K562 (cell line): ENCODE results near the gene ZNF324B. TPM values are rescaled to one million over a fixed set of nuclear protein-coding genes. Genes with fewer than 3 reads are reported as not detected.

Source experiments
- ATAC-seq: fragments of 200-7000 bp; cut with Tn5 transposase; 3 replicates; pipeline ENCODE4 v1.9.1; 2020; ENCODE audit warnings: moderate library complexity
- BruUV-seq: library from RNA; stranded (reverse); fragments of 400-500 nt; replicated peaks from 2 replicates; lab custom pipeline; 2021; lab: Mats Ljungman, UMichigan
- CTCF ChIA-PET: fragments of 300-600 bp; formaldehyde crosslinking; extraction: SDS; loops from one replicate; lab custom pipeline; 2021; ENCODE audit warnings: low intra/inter-chr PET ratio; lab: Yijun Ruan, JAX
- POLR2A ChIA-PET: fragments of 300-600, 350-650 bp; sonication (Branson Sonifier 250); formaldehyde crosslinking; extraction: SDS; loops from one replicate; lab custom pipeline; 2021; ENCODE audit warnings: antibody characterized with exemption, inconsistent platforms; lab: Yijun Ruan, JAX
- DNase-seq, 4 experiments: peaks; one replicate each; pipeline versions ENCODE4 v3.0.0 to v3.0.0-alpha.2; 2011 to 2018; ENCODE audit warnings: low spot score in 3 of 4, mixed read lengths in 3 of 4; ENCODE audit errors: extremely low read depth in 1 of 4
- FAIRE-seq: peaks from 2 replicates; lab custom pipeline; 2011; peaks lifted over from hg19 to GRCh38; lab: Jason Lieb, UNC
- H2AFZ ChIP-seq: 2 replicates; pipeline ENCODE4 v1.6.0; 2011; ENCODE audit warnings: low read depth, low read length, control low read depth, inconsistent platforms
- H3K27ac ChIP-seq: fragments of 200-600 bp; 3 replicates; pipeline ENCODE4 v1.8.0; 2011; ENCODE audit warnings: low read depth, mild to moderate bottlenecking, control low read depth, inconsistent platforms, low read length, moderate library complexity, mixed read lengths; ENCODE audit errors: extremely low read depth
- H3K27me3 ChIP-seq, 2 experiments: fragments of 300-600 bp in 1 of 2; 2 replicates in 1 of 2; 3 replicates in 1 of 2; pipeline versions ENCODE4 v1.6.0 to v1.8.0; 2011; ENCODE audit warnings: inconsistent platforms in 2 of 2, low read length in 2 of 2, mild to moderate bottlenecking in 1 of 2, mixed read lengths in 1 of 2, moderate library complexity in 1 of 2; ENCODE audit not compliant: control insufficient read depth in 2 of 2, insufficient read depth in 2 of 2
- H3K36me3 ChIP-seq: fragments of 300-600 bp; 3 replicates; pipeline ENCODE4 v1.8.0; 2011; ENCODE audit warnings: mild to moderate bottlenecking, low read length, inconsistent platforms; ENCODE audit not compliant: control insufficient read depth, insufficient read depth
- H3K4me1 ChIP-seq, 2 experiments: fragments of 200-600 bp in 1 of 2; replicated peaks in 1 of 2; 2 replicates in 1 of 2; 3 replicates in 1 of 2; pipeline versions ENCODE4 v1.5.1 to v1.8.0; 2011; ENCODE audit warnings: inconsistent platforms in 2 of 2, low read length in 2 of 2, mild to moderate bottlenecking in 1 of 2, mixed read lengths in 1 of 2, moderate library complexity in 1 of 2; ENCODE audit not compliant: control insufficient read depth in 2 of 2, insufficient read depth in 2 of 2
- H3K4me2 ChIP-seq: 2 replicates; pipeline ENCODE4 v1.6.1; 2011; ENCODE audit warnings: low read length, control low read depth, inconsistent platforms, mixed read lengths; ENCODE audit not compliant: insufficient read depth
- H3K4me3 ChIP-seq: fragments of 200-600 bp; sonication (generic), shearing (Covaris generic); 2 replicates; pipeline ENCODE4 v1.5.1; 2016; ENCODE audit warnings: control low read depth, inconsistent platforms
- H3K79me2 ChIP-seq: fragments of 200-600 bp; 3 replicates; pipeline ENCODE4 v1.8.0; 2011; ENCODE audit warnings: low read length, inconsistent platforms; ENCODE audit not compliant: control insufficient read depth, insufficient read depth
- H3K9ac ChIP-seq, 2 experiments: 2 replicates each; pipeline versions ENCODE4 v1.6.0 to v1.6.1; 2011; ENCODE audit warnings: low read depth in 2 of 2, low read length in 2 of 2, control low read depth in 1 of 2, inconsistent platforms in 1 of 2, mild to moderate bottlenecking in 1 of 2, mixed read lengths in 1 of 2; ENCODE audit not compliant: insufficient read depth in 1 of 2
- H3K9me1 ChIP-seq: one replicate; pipeline ENCODE4 v1.6.0; 2011; ENCODE audit warnings: inconsistent platforms, mild to moderate bottlenecking, low read length, moderate library complexity; ENCODE audit not compliant: control insufficient read depth, insufficient read depth
- H3K9me3 ChIP-seq: replicated peaks from 2 replicates; pipeline ENCODE4 v1.5.1; 2011; ENCODE audit warnings: low read depth, low read length, inconsistent platforms; ENCODE audit not compliant: control insufficient read depth, insufficient read depth
- H4K20me1 ChIP-seq: replicated peaks from 2 replicates; pipeline ENCODE4 v1.6.1; 2011; ENCODE audit warnings: low read length, inconsistent platforms, mixed read lengths; ENCODE audit not compliant: control insufficient read depth, insufficient read depth
- BRCA1 ChIP-seq, 2 experiments: fragments of 450-650 bp in 1 of 2; sonication (generic) in 1 of 2; formaldehyde crosslinking in 1 of 2; IDR thresholded peaks; 2 replicates each; pipeline versions ENCODE4 v1.5.0 to v1.6.1; 2017 to 2020; ENCODE audit warnings: mild to moderate bottlenecking in 1 of 2, missing genetic modification reagents in 1 of 2
- CC2D1A ChIP-seq: fragments of 450-650 bp; IDR thresholded peaks from 2 replicates; pipeline ENCODE4 v1.6.1; 2017; ENCODE audit warnings: mild to moderate bottlenecking
- ETS2 ChIP-seq: IDR thresholded peaks from 2 replicates; pipeline ENCODE4 v1.6.1; 2016; ENCODE audit warnings: borderline replicate concordance, missing genetic modification characterization, mild to moderate bottlenecking, moderate library complexity, missing compliant biosample characterization; ENCODE audit not compliant: poor library complexity, severe bottlenecking
- GATA2 ChIP-seq: sonication (generic); formaldehyde crosslinking; IDR thresholded peaks from 2 replicates; pipeline ENCODE4 v1.4.0; 2020; ENCODE audit warnings: mild to moderate bottlenecking, missing genetic modification reagents
- KAT7 ChIP-seq: sonication (generic); formaldehyde crosslinking; IDR thresholded peaks from 2 replicates; pipeline ENCODE4 v1.8.0; 2022; ENCODE audit warnings: missing genetic modification reagents, mild to moderate bottlenecking, borderline replicate concordance
- KDM5B ChIP-seq: fragments of 200-600 bp; sonication (generic); IDR thresholded peaks from 2 replicates; pipeline ENCODE4 v1.6.1; 2012; ENCODE audit warnings: low read depth, mild to moderate bottlenecking, moderate library complexity, low read length, control low read depth, inconsistent platforms; ENCODE audit not compliant: insufficient replicate concordance
- NRF1 ChIP-seq, 2 experiments: fragments of 450-650 bp; IDR thresholded peaks in 1 of 2; conservative IDR thresholded peaks in 1 of 2; 2 replicates each; pipeline ENCODE4 v1.6.1; 2014; ENCODE audit warnings: mild to moderate bottlenecking in 2 of 2
- PCBP1 ChIP-seq: fragments of 200-400 bp; formaldehyde crosslinking; IDR thresholded peaks from 2 replicates; pipeline ENCODE4 v1.6.1; 2018; ENCODE audit warnings: mild to moderate bottlenecking, low read depth, low read length; ENCODE audit not compliant: poor library complexity, severe bottlenecking
- POLR2G ChIP-seq: fragments of 200-400 bp; formaldehyde crosslinking; IDR thresholded peaks from 2 replicates; pipeline ENCODE4 v1.6.1; 2017; ENCODE audit warnings: low read depth, mild to moderate bottlenecking, antibody characterized with exemption, low read length, moderate library complexity
- PTBP1 ChIP-seq: fragments of 200-400 bp; formaldehyde crosslinking; IDR thresholded peaks from 2 replicates; pipeline ENCODE4 v1.6.1; 2017; ENCODE audit warnings: low read depth, low read length
- RHOXF2B ChIP-seq: fragments of 250-450 bp; sonication (Bioruptor Pico); conservative IDR thresholded peaks from 2 replicates; pipeline ENCODE4 v1.5.1; 2021
- SIN3A ChIP-seq, 2 experiments: fragments of 150-350 bp in 1 of 2; IDR thresholded peaks; 2 replicates each; pipeline ENCODE4 v1.6.1; 2011 to 2016; ENCODE audit warnings: borderline replicate concordance in 2 of 2, low read depth in 2 of 2, low read length in 2 of 2, mild to moderate bottlenecking in 2 of 2, moderate library complexity in 2 of 2; ENCODE audit not compliant: control insufficient read depth in 1 of 2
- STAT5B ChIP-seq: fragments of 250-450 bp; sonication (Bioruptor Pico); IDR thresholded peaks from 2 replicates; pipeline ENCODE4 v1.8.0; 2021; ENCODE audit warnings: mild to moderate bottlenecking, inconsistent platforms
- ZBTB1 ChIP-seq: sonication (generic); formaldehyde crosslinking; IDR thresholded peaks from 2 replicates; pipeline ENCODE4 v1.8.1; 2023; ENCODE audit warnings: missing genetic modification reagents, low read depth, mild to moderate bottlenecking, borderline replicate concordance
- ZBTB7A ChIP-seq: IDR thresholded peaks from 2 replicates; pipeline ENCODE4 v1.6.1; 2011; ENCODE audit warnings: low read depth, mild to moderate bottlenecking, low read length, moderate library complexity, borderline replicate concordance; ENCODE audit not compliant: control insufficient read depth
- WGBS: fragments of 100-300 bp; shearing (Covaris generic); methylation state at CpG from one replicate; pipeline ENCODE4 v1.1.6; 2016; ENCODE audit warnings: low coverage, mixed read lengths; ENCODE audit not compliant: insufficient coverage; ENCODE audit errors: missing lambda C conversion rate; 5-methylcytosine and 5-hydroxymethylcytosine counted together
- in situ Hi-C: fragments of 300-500 bp; cut with MboI; formaldehyde crosslinking; loops from 4 replicates; pipeline ENCODE4 v1.15.0; 2018; ENCODE audit warnings: inconsistent platforms, mixed read lengths
- intact Hi-C: fragments of 100-400 bp; cut with micrococcal nuclease; formaldehyde crosslinking; loops from 2 replicates; pipeline ENCODE4 v1.14.2; 2022
- polyA plus RNA-seq, 8 experiments: library from polyadenylated mRNA; depleted of rRNA in 4 of 8; stranded (reverse) in 5 of 8; unstranded in 3 of 8; fragments of >200 nt; fragmentation: Nextera tagmentation in 2 of 8; fragmentation: Illumina TruSeq in 1 of 8; extraction: Ambion mirVana in 2 of 8; extraction: Trizol in 1 of 8; gene quantifications; 2 replicates each; pipeline versions ENCODE4 v1.2.1 to v1.2.3, GENCODE V29; 2011 to 2014; ENCODE audit warnings: inconsistent platforms in 1 of 8, missing spikeins in 1 of 8
- total RNA-seq, 7 experiments: library from RNA; depleted of rRNA in 6 of 7; stranded (reverse); fragments of >200 nt in 6 of 7; fragmentation: Illumina TruSeq in 2 of 7; extraction: Trizol in 2 of 7; gene quantifications; 2 replicates each; pipeline versions ENCODE4 v1.2.1 to v1.2.3, GENCODE V29; 2011 to 2021; ENCODE audit warnings: low replicate concordance in 1 of 7
- TF ChIP-seq, protein P1 (sequence below): sonication (generic); formaldehyde crosslinking; IDR thresholded peaks from 2 replicates; pipeline ENCODE4 v1.8.1; 2023; ENCODE audit warnings: mild to moderate bottlenecking, missing genetic modification reagents
- TF ChIP-seq, protein P2 (sequence below): fragments of 250-450 bp; sonication (Bioruptor Pico); IDR thresholded peaks from 2 replicates; pipeline ENCODE4 v1.4.0; 2020; ENCODE audit warnings: mild to moderate bottlenecking, moderate library complexity

The ZNF324B gene
- total and polyA plus RNA-seq, 9 of the 15 experiments (the other 6 are each of a cell fraction or from before 2014, with no cell fraction given), result 0.20 to 13.5 (median 5.7) TPM

DNA sequence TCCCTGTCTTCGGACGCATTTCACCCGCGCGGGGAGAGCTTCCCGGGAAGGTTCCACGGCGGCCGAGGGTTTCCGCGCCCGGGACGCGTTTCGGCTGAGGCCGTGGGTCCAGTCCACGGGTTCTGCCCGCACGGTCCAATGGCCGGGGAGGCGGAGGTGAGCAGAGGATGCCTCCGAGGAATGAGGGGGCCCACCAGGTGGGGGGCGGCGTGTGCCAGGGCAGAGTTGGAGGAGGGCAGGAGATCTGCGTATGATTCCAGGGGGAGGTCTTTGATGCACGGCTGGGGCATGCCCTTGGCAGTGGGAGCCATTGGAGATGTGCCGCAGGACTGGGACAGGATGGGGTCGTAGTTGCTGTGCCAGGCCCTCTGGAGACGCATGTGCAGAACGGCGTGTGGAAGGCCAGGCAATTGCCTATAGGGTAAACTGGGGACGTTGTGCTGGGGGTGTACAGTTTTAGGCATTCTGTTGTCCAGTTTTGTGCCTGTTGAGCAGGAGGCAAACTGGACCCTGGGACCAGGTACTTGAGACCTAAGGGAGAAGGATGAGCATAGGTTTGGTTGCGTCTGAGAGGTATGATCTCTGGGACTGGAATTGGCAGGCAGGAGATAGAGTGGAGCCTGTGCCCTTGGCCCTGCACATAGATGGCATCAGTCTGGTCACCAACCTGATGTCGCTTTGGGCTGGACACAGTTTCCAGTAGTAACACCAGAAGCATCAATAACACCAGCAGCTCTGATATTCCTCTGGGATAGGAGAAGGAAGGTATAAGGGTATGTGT is 42.2 kb upstream of the ZNF324B start:
- CTCF ChIA-PET, result no interaction called here
- TSS peak; percentile 58 for BruUV-seq
- peak; percentile 55; the same call in 1 of the 2 replicates for TF ChIP-seq ZBTB7A
- no peak for TF ChIP-seq GATA2 (CRISPR knock-in tag)
- TF ChIP-seq ZBTB1 (CRISPR knock-in tag), result 0 out of 2 replicates have a peak, but pooled peaks have one; percentile 64
- no peak for TF ChIP-seq ETS2 (tag)
- peak; percentile 28 for TF ChIP-seq KDM5B
- TF ChIP-seq, protein P1, sequence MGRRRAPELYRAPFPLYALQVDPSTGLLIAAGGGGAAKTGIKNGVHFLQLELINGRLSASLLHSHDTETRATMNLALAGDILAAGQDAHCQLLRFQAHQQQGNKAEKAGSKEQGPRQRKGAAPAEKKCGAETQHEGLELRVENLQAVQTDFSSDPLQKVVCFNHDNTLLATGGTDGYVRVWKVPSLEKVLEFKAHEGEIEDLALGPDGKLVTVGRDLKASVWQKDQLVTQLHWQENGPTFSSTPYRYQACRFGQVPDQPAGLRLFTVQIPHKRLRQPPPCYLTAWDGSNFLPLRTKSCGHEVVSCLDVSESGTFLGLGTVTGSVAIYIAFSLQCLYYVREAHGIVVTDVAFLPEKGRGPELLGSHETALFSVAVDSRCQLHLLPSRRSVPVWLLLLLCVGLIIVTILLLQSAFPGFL (CRISPR knock-in tag), result no peak
- TF ChIP-seq KAT7 (CRISPR knock-in tag), result peak; percentile 95
- TF ChIP-seq SIN3A (IDR thresholded peaks at IDR 0.05; ENCODE audit: borderline replicate concordance in 2 of 2, control insufficient read depth in 1 of 2, low read depth in 2 of 2, low read length in 2 of 2), result no peak; a peak in 1 of 4 replicates
- no peak for TF ChIP-seq BRCA1 (IDR thresholded peaks at IDR 0.05)
- TF ChIP-seq BRCA1 (CRISPR knock-in tag; IDR thresholded peaks at IDR 0.05), result 0 out of 2 replicates have a peak, but pooled peaks have one; percentile 46
- TF ChIP-seq RHOXF2B (CRISPR knock-in tag), result no peak
- TF ChIP-seq, protein P2, sequence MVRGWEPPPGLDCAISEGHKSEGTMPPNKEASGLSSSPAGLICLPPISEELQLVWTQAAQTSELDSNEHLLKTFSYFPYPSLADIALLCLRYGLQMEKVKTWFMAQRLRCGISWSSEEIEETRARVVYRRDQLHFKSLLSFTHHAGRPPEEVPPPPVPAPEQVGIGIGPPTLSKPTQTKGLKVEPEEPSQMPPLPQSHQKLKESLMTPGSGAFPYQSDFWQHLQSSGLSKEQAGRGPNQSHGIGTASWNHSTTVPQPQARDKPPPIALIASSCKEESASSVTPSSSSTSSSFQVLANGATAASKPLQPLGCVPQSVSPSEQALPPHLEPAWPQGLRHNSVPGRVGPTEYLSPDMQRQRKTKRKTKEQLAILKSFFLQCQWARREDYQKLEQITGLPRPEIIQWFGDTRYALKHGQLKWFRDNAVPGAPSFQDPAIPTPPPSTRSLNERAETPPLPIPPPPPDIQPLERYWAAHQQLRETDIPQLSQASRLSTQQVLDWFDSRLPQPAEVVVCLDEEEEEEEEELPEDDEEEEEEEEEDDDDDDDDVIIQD (CRISPR knock-in tag), result no peak
- 0 out of 2 replicates have a peak, but pooled peaks have one; percentile 15 for TF ChIP-seq PTBP1
- no peak for TF ChIP-seq STAT5B
- peak in 1 of 2 experiments; percentile 67; a peak in 3 of 4 replicates for TF ChIP-seq NRF1 (conservative IDR thresholded peaks at IDR 0.05 in 1 of 2, IDR thresholded peaks at IDR 0.05 in 1 of 2)
- peak; percentile 43 for TF ChIP-seq POLR2G
- no peak for TF ChIP-seq CC2D1A
- peak; percentile 4 for TF ChIP-seq PCBP1

More for the DNA sequence above, 42.2 kb upstream of the ZNF324B start:
- in situ Hi-C loops, result no loop called here
- Histone ChIP-seq H3K9me1 (no peaks in the 10 kb centered on the region), H3K4me3 (peak overlapping the region; percentile 87), H3K9ac (peak overlapping the region; percentile 94 to 97), H3K79me2 (peaks cover 53% of the 10 kb centered on the region), H3K27ac (peak overlapping the region; percentile 97), H4K20me1 (no peaks in the 10 kb centered on the region), H3K27me3 (no peaks in the 10 kb centered on the region), H3K36me3 (peaks cover 22% of the 10 kb centered on the region; the same call in 2 of the 3 replicates), H3K4me2 (peak overlapping the region; percentile 94), H2AFZ (peak overlapping the region; percentile 92), H3K4me1 (peaks cover 16 to 33% of the 10 kb centered on the region in 2 experiments), H3K9me3 (no peaks in the 10 kb centered on the region)
- 1% methylated on average over 27 of the region's 34 CpGs for WGBS
- DNase-seq, result peak in 1 of 4 experiments; percentile 48
- ATAC-seq, result peak; percentile 43
- POLR2A ChIA-PET, result interaction anchor here (0.6 to 2.0 kb wide), 15 partner anchors 8 to 226 kb away, joined by 3 to 7 read pairs (median 4); partner anchors contain the start of gene ZNF274
- intact Hi-C loops, result loop anchor here (5.0 to 10.0 kb wide), 4 partner anchors 58 to 184 kb away; partner anchors contain the start of genes ZNF324, ZNF544, ZNF8 and ZSCAN22
- FAIRE-seq, result no peak
